ENCODE measurements around the gene PCDHGA2.

PCDHGA2 gene

DNA sequence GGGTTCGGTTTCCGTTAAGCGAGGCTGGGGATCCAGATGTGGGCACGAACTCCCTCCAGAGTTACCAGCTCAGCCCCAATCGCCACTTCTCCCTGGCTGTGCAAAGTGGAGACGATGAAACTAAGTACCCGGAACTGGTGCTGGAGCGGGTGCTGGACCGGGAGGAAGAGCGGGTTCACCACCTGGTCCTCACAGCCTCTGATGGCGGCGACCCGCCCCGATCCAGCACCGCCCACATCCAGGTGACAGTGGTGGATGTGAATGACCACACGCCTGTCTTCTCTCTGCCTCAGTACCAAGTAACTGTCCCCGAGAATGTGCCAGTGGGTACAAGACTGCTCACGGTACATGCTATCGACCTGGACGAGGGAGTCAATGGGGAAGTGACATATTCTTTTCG is 44.8 kb downstream of the PCDHGA2 start:
- no peak for DNase-seq

DNA sequence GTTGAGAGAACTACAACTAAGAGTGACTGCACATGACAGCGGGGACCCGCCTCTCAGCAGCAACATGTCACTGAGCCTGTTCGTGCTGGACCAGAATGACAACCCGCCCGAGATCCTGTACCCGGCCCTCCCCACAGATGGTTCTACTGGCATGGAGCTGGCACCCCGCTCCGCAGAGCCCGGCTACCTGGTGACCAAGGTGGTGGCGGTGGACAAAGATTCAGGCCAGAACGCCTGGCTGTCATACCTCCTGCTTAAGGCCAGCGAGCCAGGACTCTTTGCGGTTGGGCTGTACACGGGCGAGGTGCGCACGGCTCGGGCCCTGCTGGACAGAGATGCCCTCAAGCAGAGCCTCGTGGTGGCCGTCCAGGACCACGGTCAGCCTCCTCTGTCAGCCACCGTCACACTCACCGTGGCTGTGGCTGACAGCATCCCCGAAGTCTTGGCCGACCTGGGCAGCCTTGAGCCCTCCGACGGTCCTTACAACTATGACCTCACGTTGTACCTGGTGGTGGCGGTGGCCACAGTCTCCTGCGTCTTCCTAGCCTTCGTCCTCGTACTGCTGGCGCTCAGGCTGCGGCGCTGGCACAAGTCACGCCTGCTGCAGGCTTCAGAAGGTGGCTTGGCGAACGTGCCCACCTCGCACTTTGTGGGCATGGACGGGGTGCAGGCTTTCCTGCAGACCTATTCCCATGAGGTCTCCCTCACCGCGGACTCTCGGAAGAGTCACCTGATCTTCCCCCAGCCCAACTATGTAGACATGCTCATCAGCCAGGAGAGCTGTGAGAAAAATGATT is 46.1 kb downstream of the PCDHGA2 start:
- DNase-seq: no peak

DNA sequence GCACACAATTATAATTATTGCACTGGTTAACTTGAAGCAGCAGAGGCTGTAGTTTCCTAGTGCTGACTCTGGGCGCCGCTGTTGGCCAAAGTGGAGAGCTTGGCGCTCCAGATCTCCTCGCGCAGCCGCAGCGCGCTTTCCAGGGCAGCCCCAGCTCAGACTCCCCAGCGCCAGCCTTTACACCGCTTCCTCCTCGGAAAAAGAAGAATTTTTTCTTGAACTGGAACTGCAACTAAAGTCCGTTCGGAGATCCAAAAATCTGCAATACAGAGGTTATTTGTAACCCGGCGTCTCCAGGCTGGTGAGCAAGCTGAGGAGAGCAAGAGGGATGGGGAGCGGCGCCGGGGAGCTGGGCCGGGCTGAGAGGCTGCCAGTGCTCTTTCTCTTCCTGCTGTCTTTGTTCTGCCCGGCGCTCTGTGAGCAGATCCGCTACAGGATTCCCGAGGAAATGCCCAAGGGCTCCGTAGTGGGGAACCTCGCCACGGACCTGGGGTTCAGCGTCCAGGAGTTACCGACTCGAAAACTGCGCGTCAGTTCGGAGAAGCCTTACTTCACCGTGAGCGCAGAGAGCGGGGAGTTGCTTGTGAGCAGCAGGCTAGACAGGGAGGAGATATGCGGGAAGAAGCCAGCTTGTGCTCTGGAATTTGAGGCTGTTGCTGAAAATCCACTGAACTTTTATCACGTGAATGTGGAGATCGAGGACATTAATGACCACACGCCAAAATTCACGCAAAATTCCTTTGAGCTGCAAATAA is 49.2 kb downstream of the PCDHGA2 start, which contains the start of gene PCDHGB4:
Gene PCDHGB4 (plus strand): TSS at position 142 of the 755 bp plus-strand sequence. CDS start 187 bp downstream, at position 329.
- DNase-seq: peak; percentile 15 to 22

DNA sequence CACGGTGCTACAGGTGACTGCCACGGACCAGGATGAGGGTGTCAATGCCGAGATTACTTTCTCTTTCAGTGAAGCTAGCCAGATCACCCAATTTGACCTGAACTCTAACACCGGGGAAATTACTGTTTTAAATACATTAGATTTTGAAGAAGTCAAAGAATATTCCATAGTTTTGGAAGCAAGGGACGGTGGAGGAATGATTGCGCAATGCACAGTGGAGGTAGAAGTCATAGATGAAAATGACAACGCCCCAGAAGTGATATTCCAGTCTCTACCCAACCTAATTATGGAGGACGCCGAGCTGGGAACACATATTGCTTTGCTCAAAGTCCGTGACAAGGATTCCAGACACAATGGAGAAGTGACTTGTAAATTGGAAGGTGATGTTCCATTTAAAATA is 50.1 kb downstream of the PCDHGA2 start:
- no peak for DNase-seq

DNA sequence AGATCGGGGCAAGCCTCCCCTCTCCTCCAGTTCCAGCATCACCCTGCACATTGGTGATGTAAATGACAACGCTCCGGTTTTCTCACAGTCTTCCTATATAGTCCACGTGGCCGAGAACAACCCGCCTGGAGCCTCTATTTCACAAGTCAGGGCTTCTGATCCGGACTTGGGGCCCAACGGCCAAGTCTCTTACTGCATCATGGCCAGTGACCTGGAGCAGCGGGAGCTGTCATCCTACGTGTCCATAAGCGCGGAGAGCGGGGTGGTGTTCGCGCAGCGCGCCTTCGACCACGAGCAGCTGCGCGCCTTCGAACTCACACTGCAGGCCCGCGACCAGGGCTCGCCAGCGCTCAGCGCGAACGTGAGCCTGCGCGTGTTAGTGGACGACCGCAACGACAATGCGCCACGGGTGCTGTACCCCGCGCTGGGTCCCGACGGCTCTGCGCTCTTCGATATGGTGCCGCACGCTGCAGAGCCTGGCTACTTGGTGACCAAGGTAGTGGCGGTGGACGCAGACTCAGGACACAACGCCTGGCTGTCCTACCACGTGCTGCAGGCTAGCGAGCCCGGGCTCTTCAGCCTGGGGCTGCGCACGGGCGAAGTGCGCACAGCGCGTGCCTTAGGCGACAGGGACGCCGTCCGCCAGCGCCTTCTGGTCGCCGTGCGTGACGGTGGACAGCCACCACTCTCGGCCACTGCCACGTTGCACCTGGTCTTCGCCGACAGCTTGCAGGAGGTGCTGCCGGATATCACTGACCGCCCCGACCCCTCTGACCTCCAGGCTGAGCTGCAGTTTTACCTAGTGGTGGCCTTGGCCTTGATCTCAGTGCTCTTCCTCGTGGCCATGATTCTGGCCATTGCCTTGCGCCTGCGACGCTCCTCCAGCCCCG is 50.8 kb downstream of the PCDHGA2 start:
- DNase-seq: no peak

- no peak for DNase-seq
Measured at GRCh38 chr5:141392429-141393198, 54.1 kb downstream of the PCDHGA2 start, which contains the start of gene PCDHGA8. Gene PCDHGA8, plus strand, starts transcription at chr5:141392633. Its CDS starts 181 bp downstream, at chr5:141392814.

Data from CD4-positive, alpha-beta T cell treated with Interleukin-1 beta for 1 hour (primary cell).